ENCODE results near the gene XNDC1N.

DNA sequence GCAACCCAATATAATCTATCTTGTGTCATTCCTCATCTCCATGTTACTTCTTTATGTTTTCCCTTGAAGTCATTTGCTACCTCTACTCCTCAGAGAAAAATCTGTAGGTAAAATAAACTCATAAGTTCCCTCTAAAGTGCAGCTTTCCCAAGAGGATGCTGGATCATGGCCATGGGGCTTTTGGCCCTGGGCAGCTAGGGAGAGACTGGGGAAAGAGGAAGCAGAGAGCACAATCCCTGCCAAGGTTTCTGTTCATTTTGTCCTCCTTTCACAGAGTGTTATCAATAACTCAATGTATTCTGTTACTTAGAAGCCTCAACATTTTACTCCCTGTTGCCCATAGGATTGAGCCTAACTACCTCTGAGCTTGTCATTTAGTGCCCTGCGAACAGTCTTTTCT, 9.4 kb upstream of the XNDC1N start:
- no peak for TF ChIP-seq SMARCA4 (IDR thresholded peaks at IDR 0.05)
- no peak for TF ChIP-seq CTCF (IDR thresholded peaks at IDR 0.05 in 2 of 3, conservative IDR thresholded peaks at IDR 0.05 in 1 of 3; ENCODE audit: insufficient read depth in 2 of 3, low read depth in 1 of 3, low read length in 3 of 3)
- no peak for TF ChIP-seq SMC3 (conservative IDR thresholded peaks at IDR 0.05; ENCODE audit: insufficient read depth, low read depth, low read length)
- TF ChIP-seq GABPA (tag; conservative IDR thresholded peaks at IDR 0.05; ENCODE audit: low read depth) = no peak
- TF ChIP-seq CEBPB (tag; IDR thresholded peaks at IDR 0.05) = no peak
